Uterus (tissue), 2 donors: ENCODE results near the gene BBS9.

Experiments used
- CTCF ChIP-seq, 4 experiments: fragments of 200-600 bp in 2 of 4; fragments of 450-650 bp in 2 of 4; sonication (generic) in 2 of 4; IDR thresholded peaks; one replicate each; pipeline ENCODE4 v1.5.1; 2016 to 2019; ENCODE audit warnings: antibody characterized with exemption in 4 of 4, mild to moderate bottlenecking in 2 of 4, moderate library complexity in 1 of 4
- POLR2A ChIP-seq, 2 donors: fragments of 450-650 bp; IDR thresholded peaks; one replicate each; pipeline ENCODE4 v1.6.1; 2016; ENCODE audit warnings: antibody characterized with exemption in 2 of 2, mild to moderate bottlenecking in 1 of 2, moderate library complexity in 1 of 2

- no peak for TF ChIP-seq POLR2A (IDR thresholded peaks at IDR 0.05)
- no peak for TF ChIP-seq CTCF (IDR thresholded peaks at IDR 0.05)
Measured at GRCh38 chr7:33217595-33217994, 88.2 kb downstream of the BBS9 start.
